ENCODE results near the gene MAN2B2.

DNA sequence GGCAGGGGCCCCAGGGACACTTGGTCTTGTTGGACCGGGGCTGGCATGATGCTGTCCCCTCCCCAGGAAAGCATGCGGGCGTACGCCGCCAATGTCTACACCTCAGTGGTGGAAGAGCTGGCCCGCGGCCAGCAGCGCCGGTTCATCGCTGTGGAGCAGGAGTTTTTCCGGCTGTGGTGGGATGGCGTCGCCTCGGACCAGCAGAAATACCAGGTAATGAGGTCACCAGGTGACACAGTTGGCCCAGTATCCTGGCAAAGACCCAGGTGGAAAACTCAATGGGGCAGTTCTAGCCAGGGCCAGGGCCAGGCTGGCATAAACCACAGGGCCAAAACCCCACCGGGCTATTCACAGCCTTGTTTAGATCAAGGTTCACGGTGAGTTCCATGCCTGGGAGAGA is 1.5 kb downstream of the MAN2B2 start:
- TF ChIP-seq, protein P1, sequence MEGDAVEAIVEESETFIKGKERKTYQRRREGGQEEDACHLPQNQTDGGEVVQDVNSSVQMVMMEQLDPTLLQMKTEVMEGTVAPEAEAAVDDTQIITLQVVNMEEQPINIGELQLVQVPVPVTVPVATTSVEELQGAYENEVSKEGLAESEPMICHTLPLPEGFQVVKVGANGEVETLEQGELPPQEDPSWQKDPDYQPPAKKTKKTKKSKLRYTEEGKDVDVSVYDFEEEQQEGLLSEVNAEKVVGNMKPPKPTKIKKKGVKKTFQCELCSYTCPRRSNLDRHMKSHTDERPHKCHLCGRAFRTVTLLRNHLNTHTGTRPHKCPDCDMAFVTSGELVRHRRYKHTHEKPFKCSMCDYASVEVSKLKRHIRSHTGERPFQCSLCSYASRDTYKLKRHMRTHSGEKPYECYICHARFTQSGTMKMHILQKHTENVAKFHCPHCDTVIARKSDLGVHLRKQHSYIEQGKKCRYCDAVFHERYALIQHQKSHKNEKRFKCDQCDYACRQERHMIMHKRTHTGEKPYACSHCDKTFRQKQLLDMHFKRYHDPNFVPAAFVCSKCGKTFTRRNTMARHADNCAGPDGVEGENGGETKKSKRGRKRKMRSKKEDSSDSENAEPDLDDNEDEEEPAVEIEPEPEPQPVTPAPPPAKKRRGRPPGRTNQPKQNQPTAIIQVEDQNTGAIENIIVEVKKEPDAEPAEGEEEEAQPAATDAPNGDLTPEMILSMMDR (IDR thresholded peaks at IDR 0.05), result no peak
- no peak for TF ChIP-seq POLR2A (IDR thresholded peaks at IDR 0.05)
